Measurements from ENCODE around the gene TCF7L1.

TCF7L1 gene

GRCh38 chr2:85106489-85107180, 26.6 kb upstream of the TCF7L1 start:
- H3K27ac ChIP-seq (ENCODE audit: low read depth, low read length): no peak overlapping the region
- H4K20me1 ChIP-seq (ENCODE audit: control insufficient read depth, insufficient read depth, low read depth, low read length): no peaks in the 10 kb centered on the region
- no peaks in the 10 kb centered on the region for H3K9me3 ChIP-seq (ENCODE audit: control insufficient read depth, insufficient read depth, low read length)
- no peak overlapping the region for H3K4me2 ChIP-seq (ENCODE audit: low read length)
- no peaks in the 10 kb centered on the region for H3K79me2 ChIP-seq (ENCODE audit: control insufficient read depth, low read length)
- H3K4me3 ChIP-seq (ENCODE audit: low read length): no peak overlapping the region
- H3F3A ChIP-seq (ENCODE audit: control insufficient read depth, insufficient read depth): no peaks in the 10 kb centered on the region
- no peaks in the 10 kb centered on the region for H3K4me1 ChIP-seq (ENCODE audit: control insufficient read depth, low read length)
- TF ChIP-seq EZH2phosphoT487 (IDR thresholded peaks at IDR 0.05; ENCODE audit: borderline replicate concordance, low read length) (no peak), CTCF (IDR thresholded peaks at IDR 0.05; ENCODE audit: low read depth, low read length, poor library complexity, severe bottlenecking) (no peak)
- H3K27me3 ChIP-seq (ENCODE audit: control insufficient read depth, low read length): no peaks in the 10 kb centered on the region; the same call in 1 of the 2 replicates
- H3K9me2 ChIP-seq (replicated peaks; ENCODE audit: control insufficient read depth, low read length): no peaks in the 10 kb centered on the region
- no peaks in the 10 kb centered on the region for H3K36me3 ChIP-seq (ENCODE audit: control insufficient read depth, low read length)

- H3K27me3 ChIP-seq (ENCODE audit: control insufficient read depth, low read length): no peaks in the 10 kb centered on the region; the same call in 1 of the 2 replicates
- H3K4me3 ChIP-seq (ENCODE audit: low read length): no peak overlapping the region
- H3K9me3 ChIP-seq (ENCODE audit: control insufficient read depth, insufficient read depth, low read length): no peaks in the 10 kb centered on the region
- no peak overlapping the region for H3K4me2 ChIP-seq (ENCODE audit: low read length)
- H3F3A ChIP-seq (ENCODE audit: control insufficient read depth, insufficient read depth): no peaks in the 10 kb centered on the region
- no peak for TF ChIP-seq CTCF (IDR thresholded peaks at IDR 0.05; ENCODE audit: low read depth, low read length, poor library complexity, severe bottlenecking)
- TF ChIP-seq EZH2phosphoT487 (IDR thresholded peaks at IDR 0.05; ENCODE audit: borderline replicate concordance, low read length): no peak
- no peaks in the 10 kb centered on the region for H4K20me1 ChIP-seq (ENCODE audit: control insufficient read depth, insufficient read depth, low read depth, low read length)
- H3K27ac ChIP-seq (ENCODE audit: low read depth, low read length): no peak overlapping the region
- H3K9me2 ChIP-seq (replicated peaks; ENCODE audit: control insufficient read depth, low read length): no peaks in the 10 kb centered on the region
- H3K36me3 ChIP-seq (ENCODE audit: control insufficient read depth, low read length): no peaks in the 10 kb centered on the region
- no peaks in the 10 kb centered on the region for H3K79me2 ChIP-seq (ENCODE audit: control insufficient read depth, low read length)
- H3K4me1 ChIP-seq (ENCODE audit: control insufficient read depth, low read length): no peaks in the 10 kb centered on the region
Measured at GRCh38 chr2:85110991-85111560, 22.1 kb upstream of the TCF7L1 start.

- no peaks in the 10 kb centered on the region for H3F3A ChIP-seq (ENCODE audit: control insufficient read depth, insufficient read depth)
- H3K36me3 ChIP-seq (ENCODE audit: control insufficient read depth, low read length): no peaks in the 10 kb centered on the region
- no peaks in the 10 kb centered on the region for H3K9me2 ChIP-seq (replicated peaks; ENCODE audit: control insufficient read depth, low read length)
- no peak for TF ChIP-seq EZH2phosphoT487 (IDR thresholded peaks at IDR 0.05; ENCODE audit: borderline replicate concordance, low read length)
- TF ChIP-seq CTCF (IDR thresholded peaks at IDR 0.05; ENCODE audit: low read depth, low read length, poor library complexity, severe bottlenecking): no peak
- no peak overlapping the region for H3K4me2 ChIP-seq (ENCODE audit: low read length)
- no peak overlapping the region for H3K4me3 ChIP-seq (ENCODE audit: low read length)
- no peaks in the 10 kb centered on the region for H3K9me3 ChIP-seq (ENCODE audit: control insufficient read depth, insufficient read depth, low read length)
- no peaks in the 10 kb centered on the region for H3K79me2 ChIP-seq (ENCODE audit: control insufficient read depth, low read length)
- H4K20me1 ChIP-seq (ENCODE audit: control insufficient read depth, insufficient read depth, low read depth, low read length): no peaks in the 10 kb centered on the region
- H3K27ac ChIP-seq (ENCODE audit: low read depth, low read length): no peak overlapping the region
- H3K27me3 ChIP-seq (ENCODE audit: control insufficient read depth, low read length): peaks cover 6% of the 10 kb centered on the region; the same call in 1 of the 2 replicates
- H3K4me1 ChIP-seq (ENCODE audit: control insufficient read depth, low read length): no peaks in the 10 kb centered on the region
Measured at GRCh38 chr2:85111819-85112281, 21.3 kb upstream of the TCF7L1 start.
